ENCODE results near the gene HPS4.

- TF ChIP-seq CTCF (IDR thresholded peaks at IDR 0.05), result no peak
- TF ChIP-seq ZFX (IDR thresholded peaks at IDR 0.05; ENCODE audit: borderline replicate concordance), result no peak
Measured at GRCh38 chr22:26479792-26480610, 3.6 kb downstream of the HPS4 start.
